Measurements from ENCODE around the gene ADRA2B.

ADRA2B gene

DNA sequence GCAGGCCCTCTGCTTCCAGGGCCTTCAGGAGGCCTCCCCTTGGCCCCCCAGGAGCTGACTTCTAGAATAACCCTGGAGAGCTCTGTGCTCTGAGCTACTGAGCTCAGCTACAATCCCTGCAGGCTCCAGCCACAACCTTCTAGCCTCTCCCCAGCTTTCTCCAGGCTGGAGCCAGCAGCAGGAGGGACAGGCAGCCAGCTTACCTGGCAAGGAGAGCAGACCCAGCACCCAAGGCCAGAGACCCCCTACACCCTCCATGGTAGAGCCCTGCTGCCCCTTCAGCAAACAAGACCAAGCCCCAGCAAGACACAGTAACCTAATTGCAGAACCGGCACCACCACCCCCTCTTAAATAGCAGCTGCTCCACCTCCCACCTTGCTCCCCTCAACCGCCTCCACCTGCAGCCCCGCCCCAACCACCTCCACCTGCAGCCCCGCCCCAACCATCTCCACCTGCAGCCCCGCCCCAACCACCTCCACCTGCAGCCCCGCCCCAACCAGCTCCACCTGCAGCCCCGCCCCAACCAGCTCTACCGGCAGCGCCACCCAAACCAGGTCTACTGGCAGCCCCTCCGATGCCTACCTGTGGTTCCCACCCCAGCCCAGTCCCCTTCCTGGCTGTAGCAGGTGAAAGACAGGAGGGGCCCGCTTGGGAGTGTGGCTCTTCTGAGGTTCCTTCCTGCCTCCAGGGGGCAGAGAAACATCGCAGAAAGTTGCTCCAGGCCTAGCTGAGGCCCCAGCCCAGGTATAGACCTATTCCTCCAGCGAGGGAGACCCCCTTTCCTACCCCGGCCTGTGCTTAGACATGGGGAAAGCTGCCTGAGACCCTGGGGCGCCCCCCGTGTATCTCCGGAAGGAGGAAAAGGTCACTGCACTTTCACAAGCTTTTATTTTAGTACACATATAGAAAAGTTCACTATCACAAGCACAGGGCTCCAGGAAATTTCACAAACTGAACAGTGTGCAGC, 22.1 kb upstream of the ADRA2B start, which contains the start of gene ASTL:
Gene ASTL, minus strand, starts transcription at position 324 of the 967 bp plus-strand sequence. Its CDS starts 66 bp downstream, at position 258.
- no peak for DNase-seq (ENCODE audit: low read depth in 2 of 2, low spot score in 1 of 2)

DNA sequence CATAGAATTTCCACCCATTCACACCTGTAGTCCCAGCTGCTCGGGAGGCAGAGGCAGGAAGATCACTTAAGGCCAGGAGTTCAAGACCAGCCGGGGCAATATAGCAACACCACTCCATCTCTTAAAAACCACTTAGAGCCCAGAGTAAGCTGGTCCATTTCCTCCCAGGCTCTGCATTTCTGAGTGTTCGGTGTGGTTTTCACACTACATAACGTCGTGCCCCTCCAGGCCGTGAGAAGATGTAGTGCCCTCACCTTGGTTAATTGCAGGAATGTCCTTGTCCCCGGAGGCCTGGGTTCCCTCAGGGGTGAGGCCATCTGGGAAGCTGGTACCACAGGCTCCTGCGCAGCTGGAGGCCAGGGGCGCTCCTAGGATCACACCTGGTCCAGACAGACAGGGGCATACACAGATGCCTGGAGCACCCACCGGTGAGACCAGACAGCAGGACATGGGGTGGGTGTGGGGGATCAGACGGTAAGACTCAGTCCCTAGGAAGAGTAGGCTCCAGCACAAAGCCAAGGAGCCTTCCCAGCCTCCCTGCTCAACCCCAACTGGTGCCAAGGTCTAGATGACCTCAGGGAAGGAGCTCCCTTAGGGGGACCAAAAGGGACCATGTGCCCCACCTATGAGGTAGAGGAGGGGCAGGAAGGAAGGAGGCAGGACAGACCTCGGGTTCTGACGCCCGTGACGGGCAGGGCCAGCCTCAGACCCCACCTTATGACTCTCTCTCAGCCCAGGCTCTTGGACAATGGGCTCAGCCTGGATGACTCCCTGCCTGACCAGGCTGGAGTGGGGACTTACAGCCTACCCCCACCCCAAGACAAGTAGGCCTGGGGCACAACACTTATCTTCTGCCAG, 21.2 kb upstream of the ADRA2B start:
- DNase-seq (ENCODE audit: low read depth in 2 of 2, low spot score in 1 of 2): no peak

DNA sequence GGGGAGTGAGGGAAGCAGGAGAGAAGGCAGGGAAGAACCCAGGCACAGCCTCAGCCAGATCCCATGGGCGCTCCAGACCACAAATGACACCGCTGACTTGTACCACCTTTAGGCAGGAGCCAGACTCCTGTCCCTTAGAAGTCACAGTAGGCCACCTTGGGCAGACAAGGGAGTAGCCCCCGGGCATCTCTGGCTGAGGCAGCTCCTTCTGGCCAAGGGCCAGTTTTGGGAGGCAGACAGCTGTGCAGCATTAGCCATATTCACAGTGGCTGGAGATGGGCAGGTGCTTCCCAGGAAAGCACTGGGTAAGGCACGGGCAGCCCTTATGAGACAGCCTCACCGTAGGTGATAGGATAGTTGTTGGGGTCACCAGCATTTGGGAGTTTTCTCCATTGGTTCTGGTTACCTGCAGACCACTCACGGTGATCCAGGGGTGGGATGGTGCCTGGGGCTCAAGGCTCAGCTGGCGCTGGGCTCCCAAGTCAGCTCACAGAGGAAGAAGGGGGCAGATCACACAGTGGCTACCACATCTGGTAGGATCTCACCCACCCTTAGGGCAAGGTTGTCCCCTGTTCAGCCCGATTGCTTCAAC, 19.9 kb upstream of the ADRA2B start:
- DNase-seq (ENCODE audit: low read depth in 2 of 2, low spot score in 1 of 2): no peak

DNA sequence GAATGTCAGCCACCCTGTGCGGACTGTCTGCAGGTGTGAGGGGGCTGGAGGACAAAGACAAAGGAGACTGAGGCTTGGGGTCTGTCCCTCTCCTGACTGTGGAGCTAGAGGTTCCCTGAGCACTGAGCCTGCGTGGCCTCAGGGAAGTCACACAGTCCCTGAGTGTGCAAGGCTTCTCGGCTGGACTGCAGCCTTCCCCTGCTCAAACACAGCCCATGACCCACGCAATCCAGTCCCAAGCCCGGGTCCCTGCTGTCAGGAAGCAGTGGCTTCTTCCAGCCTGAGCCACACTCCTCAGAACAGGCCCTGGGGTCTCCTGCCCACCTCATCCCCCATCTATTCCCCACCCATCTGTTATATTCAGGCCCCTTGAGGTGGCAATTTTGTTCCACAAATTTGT, 19.2 kb upstream of the ADRA2B start:
- no peak for DNase-seq (ENCODE audit: low read depth in 2 of 2, low spot score in 1 of 2)

DNA sequence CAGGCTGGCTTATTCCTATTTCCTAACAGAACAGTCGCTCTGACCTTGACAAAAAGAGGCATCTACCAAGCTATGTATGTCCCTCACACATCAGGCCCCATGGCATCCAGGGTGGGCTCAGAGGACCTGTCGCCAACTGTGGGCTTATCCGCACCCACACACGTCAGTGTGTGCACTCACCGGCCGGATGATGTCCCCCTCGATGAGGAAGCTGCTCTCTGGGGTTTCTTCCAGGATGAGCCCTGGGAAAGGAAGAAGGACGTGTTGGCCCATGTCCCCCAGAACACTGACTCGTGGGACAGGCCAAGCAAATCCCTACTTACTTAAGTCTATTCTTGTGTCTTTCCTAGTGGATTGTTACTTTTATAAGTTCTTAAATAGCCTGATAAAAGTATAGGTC, 18.8 kb upstream of the ADRA2B start:
- DNase-seq (ENCODE audit: low read depth in 2 of 2, low spot score in 1 of 2): no peak

DNA sequence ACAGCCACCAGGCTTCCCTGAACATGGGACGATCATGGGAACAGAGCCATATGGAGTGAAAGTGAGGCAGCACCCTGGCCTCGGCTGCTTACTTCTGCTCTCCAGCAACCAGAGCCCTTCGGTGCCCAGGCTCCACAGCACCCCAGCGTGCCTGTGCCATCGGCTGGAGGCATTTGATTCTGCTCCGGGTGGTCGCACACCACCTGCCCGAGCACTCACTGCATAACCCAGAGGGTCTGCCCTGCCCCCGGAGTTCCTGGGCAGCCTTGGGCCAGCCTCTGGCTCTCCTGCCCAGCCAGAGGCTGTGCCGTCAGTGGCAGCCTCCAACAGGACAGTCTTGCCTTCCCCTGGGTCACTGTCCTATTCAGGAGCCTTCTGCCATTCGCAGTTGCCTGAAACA, 18.1 kb upstream of the ADRA2B start:
- DNase-seq (ENCODE audit: low read depth in 2 of 2, low spot score in 1 of 2): no peak

DNA sequence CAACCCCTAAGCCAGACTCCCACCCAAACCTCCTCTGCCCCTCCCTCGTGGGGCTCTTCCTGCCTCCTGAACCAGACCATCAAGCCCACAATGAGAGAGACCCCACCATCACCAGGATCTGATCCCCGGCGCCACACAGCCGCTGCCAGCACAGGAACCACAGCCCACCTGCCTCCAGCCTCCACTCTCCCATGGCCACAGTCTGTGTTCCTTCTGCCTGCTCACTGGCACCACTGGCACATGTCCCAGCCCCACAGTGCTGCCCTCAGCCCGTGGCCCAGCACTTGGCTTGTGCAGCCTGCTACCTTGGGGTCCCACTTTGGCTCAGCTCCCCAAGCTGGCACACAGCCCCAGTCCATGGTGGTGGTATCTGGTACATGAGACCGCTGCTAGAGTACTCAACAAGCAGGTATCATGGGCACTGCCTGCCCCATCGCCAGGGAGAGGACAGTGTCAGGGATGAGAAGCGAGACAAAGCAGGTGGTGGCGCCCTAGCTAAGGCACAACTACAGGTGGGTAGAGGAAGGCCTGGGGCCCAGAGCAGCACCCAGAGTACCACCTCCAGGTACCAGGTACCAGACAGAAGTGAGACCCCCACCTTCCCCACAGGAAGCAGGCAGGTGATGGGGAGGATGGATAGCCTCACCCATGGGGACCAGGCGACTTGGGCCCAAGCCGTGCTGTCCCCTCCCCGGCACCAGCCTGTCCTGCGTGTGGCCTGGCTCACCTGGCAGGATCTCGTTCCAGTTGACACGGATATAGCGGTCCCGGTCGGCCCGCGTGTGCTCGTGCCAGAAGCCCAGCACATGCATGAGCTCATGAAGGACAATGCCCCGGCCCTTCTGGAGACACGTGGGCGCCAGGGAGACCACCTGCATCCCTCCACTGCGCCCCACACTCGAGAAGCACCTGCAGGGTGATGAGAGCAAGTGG, 15.7 kb upstream of the ADRA2B start:
- no peak for DNase-seq (ENCODE audit: low read depth in 2 of 2, low spot score in 1 of 2)

DNA sequence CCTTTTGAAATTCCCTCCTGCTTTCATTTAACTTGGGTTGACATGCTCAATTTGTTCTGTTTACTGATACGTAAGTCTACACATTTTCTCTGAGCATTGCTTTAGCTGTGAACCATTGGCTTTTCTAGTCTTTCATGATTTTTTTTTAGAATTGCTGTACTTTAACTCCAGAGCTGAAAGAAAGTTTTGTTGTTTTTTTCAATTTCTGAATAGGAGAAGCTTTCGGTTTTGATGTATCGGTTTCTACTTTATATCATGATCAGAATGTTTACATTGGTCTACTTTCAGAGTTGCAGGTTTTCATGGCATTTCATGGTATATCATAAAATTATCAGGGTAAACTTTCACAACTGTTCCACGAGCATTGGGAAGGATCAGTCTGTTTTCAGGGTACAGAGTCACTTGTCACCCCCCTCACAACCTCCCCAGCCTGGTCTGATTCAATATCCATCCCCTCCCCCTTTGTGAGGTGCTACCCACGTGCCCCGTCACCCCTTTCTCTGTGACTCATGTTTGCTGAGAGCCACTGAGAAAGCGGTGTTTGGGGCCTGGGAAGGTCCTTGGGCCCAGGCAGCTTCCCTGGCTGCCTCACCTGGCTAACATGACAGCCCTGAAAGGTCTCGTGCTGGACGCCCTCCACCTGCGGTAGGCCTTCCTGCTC, 14.9 kb upstream of the ADRA2B start:
- DNase-seq (ENCODE audit: low read depth in 2 of 2, low spot score in 1 of 2): no peak

DNA sequence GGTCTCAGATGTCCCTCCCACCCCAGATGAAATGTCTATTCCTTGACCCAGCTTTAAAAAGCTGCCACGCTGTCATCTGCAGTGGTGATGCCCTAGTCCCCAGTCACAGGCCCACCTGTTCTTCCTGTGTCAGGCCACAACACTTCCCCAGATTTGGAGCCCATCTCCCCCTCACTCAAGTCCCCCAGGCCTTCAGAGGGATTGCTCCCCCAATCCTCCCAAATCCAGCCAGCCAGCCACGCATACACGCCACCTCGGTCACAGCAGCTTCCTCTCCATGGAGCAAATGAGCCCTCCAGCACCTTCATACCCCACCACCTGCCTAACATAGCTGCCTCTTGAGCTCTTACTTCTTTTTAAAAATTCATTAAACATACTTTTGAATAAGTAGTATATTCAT, 14.1 kb upstream of the ADRA2B start:
- DNase-seq (ENCODE audit: low read depth in 2 of 2, low spot score in 1 of 2): no peak

DNA sequence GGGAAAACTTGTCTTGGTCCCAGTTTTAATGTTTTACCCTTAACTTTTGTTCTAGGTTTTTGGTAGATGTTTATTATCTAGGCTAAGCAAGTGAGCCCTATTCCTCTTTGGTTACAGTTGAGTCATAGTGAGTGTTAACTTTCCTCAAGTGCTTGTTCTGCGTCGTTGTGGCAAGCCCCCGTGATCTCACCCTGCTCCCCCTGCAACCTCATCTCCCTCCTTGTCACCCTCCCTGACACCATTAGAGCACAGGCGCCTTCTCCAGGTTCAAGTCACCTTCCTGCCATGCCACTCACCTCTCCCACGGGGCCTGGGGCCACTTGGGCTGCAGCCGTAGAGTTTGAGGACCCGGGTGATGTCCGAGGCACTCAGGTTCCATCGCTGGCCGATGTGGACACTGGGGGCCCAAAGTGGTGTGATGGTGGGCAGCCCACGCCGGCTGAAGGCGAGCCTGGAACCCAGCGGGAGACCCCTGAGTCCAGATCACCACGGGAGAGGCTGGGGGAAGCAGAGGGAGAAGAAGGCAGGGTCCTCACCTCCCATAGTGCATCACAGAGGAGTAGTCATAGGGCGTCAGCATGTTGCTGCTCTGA, 13.3 kb upstream of the ADRA2B start:
- no peak for DNase-seq (ENCODE audit: low read depth in 2 of 2, low spot score in 1 of 2)

DNA sequence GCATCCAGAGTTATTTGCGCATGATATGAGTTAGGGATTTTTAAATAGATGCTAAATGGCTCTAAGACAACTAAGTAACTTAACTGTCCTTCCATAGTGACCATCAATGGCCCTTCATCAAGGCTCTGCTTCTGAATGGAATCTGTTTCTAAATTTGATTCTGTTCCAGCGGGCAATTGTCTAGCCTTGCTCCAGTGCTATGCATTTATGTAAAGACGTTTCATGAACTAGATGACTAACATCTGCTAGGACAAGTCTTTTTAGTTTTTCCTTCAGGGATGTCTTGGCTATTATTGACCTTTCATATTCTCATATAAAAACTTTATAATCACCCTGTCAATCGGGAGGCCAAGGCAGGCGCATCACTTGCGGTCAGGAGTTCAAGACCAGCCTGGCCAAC, 12.1 kb upstream of the ADRA2B start:
- no peak for DNase-seq (ENCODE audit: low read depth in 2 of 2, low spot score in 1 of 2)

DNA sequence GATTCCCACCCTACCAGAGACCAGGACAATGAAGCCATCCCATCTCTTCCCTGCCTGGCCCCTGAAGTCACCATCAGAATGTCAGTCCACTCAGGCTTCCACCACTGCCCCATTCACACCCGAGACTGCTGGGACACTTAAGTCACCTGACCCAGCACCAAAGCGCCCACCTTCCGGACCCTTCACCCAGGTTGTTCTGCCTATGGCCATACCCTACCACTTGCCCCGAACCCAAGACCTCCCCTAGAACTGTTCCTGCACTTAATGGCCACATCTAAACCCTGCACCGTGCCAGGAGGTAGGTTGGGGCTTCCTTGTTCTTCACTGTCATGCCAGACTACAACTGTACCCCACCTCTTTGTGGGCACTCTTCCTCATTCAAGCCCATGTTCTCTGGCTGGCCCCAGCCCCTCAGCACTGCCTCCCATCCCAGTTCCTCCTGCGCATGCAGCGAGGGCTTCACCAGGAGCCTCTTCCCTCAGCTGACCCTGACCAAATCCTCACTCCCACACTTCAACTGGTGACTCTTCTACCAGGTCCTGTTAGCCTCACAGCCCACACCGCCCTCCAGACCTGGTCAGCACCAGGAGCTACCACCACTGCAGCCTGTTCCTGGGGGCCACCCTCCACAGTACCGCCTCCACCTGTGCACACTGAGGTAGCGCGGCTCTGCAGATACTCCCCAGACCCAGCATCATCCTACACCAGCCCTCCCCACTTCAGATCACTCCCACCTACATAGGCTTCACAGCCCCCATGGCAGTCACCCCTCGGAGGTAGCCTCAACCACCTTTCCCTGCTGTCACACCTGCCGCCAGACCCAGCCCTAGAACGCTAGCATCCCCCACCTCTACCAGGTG, 8.3 kb upstream of the ADRA2B start:
- no peak for DNase-seq (ENCODE audit: low read depth in 2 of 2, low spot score in 1 of 2)

DNA sequence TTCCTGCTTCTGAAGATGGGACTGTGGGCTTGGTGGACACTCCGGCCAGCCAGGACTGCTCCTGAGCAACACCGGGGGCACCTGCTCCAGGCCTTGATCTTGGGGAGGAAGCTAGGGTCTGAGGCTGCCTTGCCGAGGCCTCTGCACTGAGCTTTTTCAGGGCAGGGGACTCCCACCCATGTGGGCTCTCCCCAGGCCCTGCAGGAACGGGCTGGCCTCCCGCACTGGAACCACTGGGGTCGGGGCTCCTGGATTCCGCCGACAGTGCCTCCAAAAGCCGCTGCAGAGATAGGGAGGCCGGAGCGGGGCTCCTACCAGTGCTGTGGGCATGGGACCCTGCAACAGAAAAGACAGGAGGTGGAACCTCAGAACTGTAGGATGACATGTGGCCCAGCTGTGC, 7.6 kb upstream of the ADRA2B start:
- DNase-seq (ENCODE audit: low read depth in 2 of 2, low spot score in 1 of 2): no peak

DNA sequence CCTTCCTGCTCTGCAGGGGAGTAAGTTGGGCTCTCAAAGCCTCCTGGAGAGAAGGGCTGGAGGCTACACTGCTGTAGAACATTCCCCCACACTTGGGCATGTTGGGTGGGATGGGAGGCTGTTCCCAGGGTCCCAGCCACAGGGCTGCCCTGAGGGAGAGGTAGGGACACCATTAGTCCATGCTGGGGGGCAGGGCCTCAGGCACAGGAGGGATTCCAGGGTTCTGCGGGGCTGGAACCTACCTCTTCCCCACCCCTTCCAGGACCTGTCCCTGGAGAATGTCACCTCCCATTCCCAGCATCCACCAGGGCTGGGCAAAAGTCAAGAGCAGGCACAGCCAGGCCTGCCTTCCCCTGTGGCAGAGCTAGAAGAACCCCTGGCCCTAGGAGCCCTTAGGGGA, 6.9 kb upstream of the ADRA2B start:
- DNase-seq (ENCODE audit: low read depth in 2 of 2, low spot score in 1 of 2): no peak

DNA sequence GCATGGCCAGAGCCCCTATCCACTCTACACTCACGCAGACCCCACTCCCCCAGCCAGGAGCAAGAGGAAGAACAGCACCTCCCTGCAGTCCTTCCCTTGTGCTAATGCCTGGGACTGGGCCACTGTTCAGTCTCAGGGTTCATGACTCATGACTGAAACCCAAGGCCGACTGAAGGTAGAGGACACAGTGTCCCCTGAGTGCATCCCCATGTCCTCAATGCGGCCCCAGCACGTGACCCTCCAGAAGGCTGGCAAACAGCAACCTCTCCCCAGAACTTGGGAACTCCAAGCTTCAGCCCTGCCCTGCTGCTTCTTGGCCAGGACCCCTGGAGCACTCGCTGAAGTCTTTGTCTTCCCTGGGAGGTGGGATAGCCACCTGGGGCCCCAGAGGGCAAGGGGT, 6.0 kb upstream of the ADRA2B start:
- no peak for DNase-seq (ENCODE audit: low read depth in 2 of 2, low spot score in 1 of 2)

DNA sequence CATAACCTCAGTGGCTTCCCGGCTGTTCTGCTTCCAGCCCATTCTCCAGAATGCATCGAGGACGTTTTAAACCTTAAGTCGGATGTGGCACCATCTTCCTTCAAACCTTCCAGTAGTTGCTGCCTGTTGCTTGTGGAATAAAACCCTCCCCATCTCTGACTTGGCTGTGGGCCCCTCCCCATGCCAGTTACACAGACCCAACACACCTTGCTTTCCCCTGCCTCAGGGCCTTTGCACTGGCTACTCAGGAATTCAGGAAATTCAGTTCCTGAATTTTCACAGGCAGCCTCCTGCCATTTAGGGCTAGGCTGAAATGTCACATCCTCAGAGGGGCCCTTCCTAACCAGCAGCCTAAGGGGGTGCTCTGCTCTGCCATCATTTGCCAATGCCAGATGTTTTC, 5.0 kb upstream of the ADRA2B start:
- DNase-seq (ENCODE audit: low read depth in 2 of 2, low spot score in 1 of 2): no peak

DNA sequence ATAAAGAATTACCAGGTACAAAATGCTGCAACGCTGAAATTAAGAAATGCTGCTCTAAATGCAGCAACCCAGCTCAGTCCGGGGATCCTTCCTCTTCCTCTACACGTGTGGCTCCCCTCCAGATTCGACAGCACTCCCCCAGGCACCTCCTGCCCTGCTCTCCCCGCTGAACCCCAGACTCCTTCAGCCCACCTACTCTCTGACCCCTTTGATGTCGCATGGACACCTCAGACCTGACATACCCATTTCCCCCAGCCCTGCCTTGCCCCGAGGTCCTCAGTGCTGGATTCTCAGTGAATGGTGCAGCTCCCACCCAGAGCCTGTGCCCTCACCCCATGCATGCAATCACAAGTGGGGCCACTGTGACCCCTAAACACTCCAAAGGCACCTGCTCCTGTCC, 4.6 kb upstream of the ADRA2B start:
- DNase-seq (ENCODE audit: low read depth in 2 of 2, low spot score in 1 of 2): no peak

DNA sequence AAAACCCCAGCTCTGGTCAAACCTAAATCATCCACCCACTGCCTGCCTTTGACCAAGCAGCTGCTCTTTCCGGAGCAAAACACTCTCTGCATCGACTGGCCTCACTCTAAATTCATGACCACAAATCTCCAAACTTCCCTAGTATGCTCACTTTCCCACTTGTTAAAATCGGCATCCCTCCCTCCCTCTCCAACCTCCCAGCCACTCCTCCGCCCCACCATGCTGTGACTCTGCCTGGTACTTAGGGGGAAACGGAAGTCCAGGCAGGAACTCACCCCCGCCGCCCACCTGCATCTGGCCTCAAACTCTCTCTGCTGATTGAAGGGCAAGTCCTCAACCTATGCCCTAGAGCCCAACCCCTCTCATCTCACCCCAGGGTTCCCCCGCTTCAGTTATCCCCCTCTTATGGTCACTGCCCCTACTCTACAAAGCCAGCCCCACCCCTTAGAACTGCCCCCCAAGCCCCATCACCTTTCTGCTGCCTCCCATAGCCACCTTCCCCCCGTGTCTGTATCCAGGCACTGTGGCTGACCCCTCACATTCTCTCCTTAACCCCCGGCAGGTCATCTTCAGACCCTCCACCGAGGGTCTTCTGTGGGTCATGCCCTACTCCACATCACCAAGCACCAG, 3.8 kb upstream of the ADRA2B start:
- no peak for DNase-seq (ENCODE audit: low read depth in 2 of 2, low spot score in 1 of 2)

All from stimulated activated CD8-positive, alpha-beta memory T cell treated with anti-CD3 and anti-CD28 coated beads, Interleukin-4, amount 100 ng/mL, for 1 hour (primary cell).